SK-N-SH (cell line): Measurements from ENCODE around the gene PSMD1. TPM values are rescaled to one million over a fixed set of nuclear protein-coding genes. Genes with fewer than 3 reads are reported as not detected.
"Not testable (repeated sequence)": the region's sequence is repeated elsewhere in the genome, so short reads cannot be mapped to it uniquely, and the experiment has no call there.

Experiments used
- CTCF ChIA-PET: fragments of 300-600, 350-600 bp; formaldehyde crosslinking; extraction: SDS; loops from one replicate; lab custom pipeline; 2021; lab: Yijun Ruan, JAX
- POLR2A ChIA-PET: fragments of 350-600 bp; sonication (Branson Sonifier 250); formaldehyde crosslinking; extraction: SDS; loops from one replicate; lab custom pipeline; 2020; ENCODE audit warnings: antibody characterized with exemption, inconsistent platforms; lab: Yijun Ruan, JAX
- DNase-seq: peaks from one replicate; pipeline ENCODE4 v3.0.0; 2012
- H2AFZ ChIP-seq: fragments of 200-600 bp; sonication (generic); 2 replicates; pipeline ENCODE4 v1.8.1; 2016; ENCODE audit warnings: antibody characterized with exemption, mild to moderate bottlenecking, low read depth
- H3F3A ChIP-seq: fragments of 200-600 bp; sonication (generic); replicated peaks from 2 replicates; pipeline ENCODE3; 2016; ENCODE audit warnings: antibody characterized with exemption, mild to moderate bottlenecking; ENCODE audit not compliant: insufficient read depth
- H3K27ac ChIP-seq, 2 experiments: fragments of 200-500 bp in 1 of 2; fragments of 200-600 bp in 1 of 2; sonication (Bioruptor generic) in 1 of 2; sonication (generic), shearing (Covaris generic) in 1 of 2; 2 replicates each; pipeline versions ENCODE4 v1.5.1 to v1.6.1; 2014 to 2016; ENCODE audit warnings: low read depth in 2 of 2, inconsistent platforms in 1 of 2, low read length in 1 of 2, mild to moderate bottlenecking in 1 of 2, mixed read lengths in 1 of 2
- H3K27me3 ChIP-seq: fragments of 200-600 bp; sonication (generic), shearing (Covaris generic); 2 replicates; pipeline ENCODE4 v1.6.1; 2016; ENCODE audit warnings: mixed run types; ENCODE audit not compliant: insufficient read depth
- H3K36me3 ChIP-seq, 2 experiments: fragments of 200-500 bp in 1 of 2; fragments of 200-600 bp in 1 of 2; sonication (Bioruptor generic) in 1 of 2; sonication (generic) in 1 of 2; replicated peaks in 1 of 2; 2 replicates each; pipeline versions ENCODE3 to v1.5.1; 2014 to 2016; ENCODE audit warnings: low read length in 1 of 2, mild to moderate bottlenecking in 1 of 2; ENCODE audit not compliant: insufficient read depth in 2 of 2, control insufficient read depth in 1 of 2
- H3K4me1 ChIP-seq, 2 experiments: fragments of 200-500 bp in 1 of 2; fragments of 200-600 bp in 1 of 2; sonication (Bioruptor generic) in 1 of 2; sonication (generic), shearing (Covaris generic) in 1 of 2; 2 replicates each; pipeline versions ENCODE4 v1.5.1 to v1.6.1; 2014 to 2016; ENCODE audit warnings: low read depth in 1 of 2, low read length in 1 of 2, mixed run types in 1 of 2; ENCODE audit not compliant: insufficient read depth in 2 of 2, control insufficient read depth in 1 of 2
- H3K4me2 ChIP-seq: fragments of 200-600 bp; sonication (generic), shearing (Covaris generic); 2 replicates; pipeline ENCODE4 v1.6.1; 2017; ENCODE audit warnings: mixed run types
- H3K4me3 ChIP-seq, 2 experiments: fragments of 200-500 bp in 1 of 2; fragments of 200-600 bp in 1 of 2; sonication (Bioruptor generic) in 1 of 2; sonication (generic), shearing (Covaris generic) in 1 of 2; 2 replicates each; pipeline versions ENCODE4 v1.5.1 to v1.8.1; 2014 to 2016; ENCODE audit warnings: low read depth in 2 of 2, inconsistent platforms in 1 of 2, low read length in 1 of 2, mild to moderate bottlenecking in 1 of 2, mixed read lengths in 1 of 2, moderate library complexity in 1 of 2
- H3K79me2 ChIP-seq: fragments of 200-600 bp; sonication (generic); 2 replicates; pipeline ENCODE4 v1.8.1; 2017; ENCODE audit warnings: mild to moderate bottlenecking; ENCODE audit not compliant: insufficient read depth
- H3K9ac ChIP-seq: fragments of 200-600 bp; sonication (generic); 2 replicates; pipeline ENCODE4 v1.6.1; 2017; ENCODE audit warnings: mixed run types
- H3K9me2 ChIP-seq: fragments of 200-600 bp; sonication (generic); 2 replicates; pipeline ENCODE4 v1.6.1; 2017; ENCODE audit warnings: mixed run types
- H3K9me3 ChIP-seq: fragments of 200-600 bp; sonication (generic); 2 replicates; pipeline ENCODE4 v1.6.1; 2017; ENCODE audit warnings: mixed run types, mild to moderate bottlenecking, moderate library complexity
- H4K20me1 ChIP-seq: fragments of 200-600 bp; sonication (generic); 2 replicates; pipeline ENCODE4 v1.6.1; 2017; ENCODE audit warnings: mild to moderate bottlenecking, mixed run types; ENCODE audit not compliant: insufficient read depth
- CTCF ChIP-seq: fragments of 200-600 bp; sonication (generic); IDR thresholded peaks from 2 replicates; pipeline ENCODE4 v1.6.1; 2017; ENCODE audit warnings: antibody characterized with exemption, mild to moderate bottlenecking, moderate library complexity
- ELF1 ChIP-seq: IDR thresholded peaks from 2 replicates; pipeline ENCODE4 v1.4.0; 2012
- EZH2phosphoT487 ChIP-seq: fragments of 200-600 bp; sonication (generic); IDR thresholded peaks from 2 replicates; pipeline ENCODE4 v1.6.1; 2017; ENCODE audit warnings: low read depth, mixed run types, mild to moderate bottlenecking, antibody characterized with exemption, moderate library complexity, borderline replicate concordance
- JUND ChIP-seq: IDR thresholded peaks from 2 replicates; pipeline ENCODE4 v1.4.0; 2012
- RCOR1 ChIP-seq: fragments of 150-350 bp; IDR thresholded peaks from 2 replicates; pipeline ENCODE4 v1.6.1; 2017; ENCODE audit warnings: antibody characterized with exemption, low read length
- RFX5 ChIP-seq: IDR thresholded peaks from 2 replicates; pipeline ENCODE4 v1.6.1; 2012; ENCODE audit warnings: mild to moderate bottlenecking, improper control_type of control experiment, low read length
- TEAD4 ChIP-seq: IDR thresholded peaks from 2 replicates; pipeline ENCODE4 v1.4.0; 2012; ENCODE audit warnings: mild to moderate bottlenecking, borderline replicate concordance; ENCODE audit not compliant: insufficient read depth
- ZBTB33 ChIP-seq: IDR thresholded peaks from 2 replicates; pipeline ENCODE4 v1.4.0; 2012; ENCODE audit warnings: low read depth, borderline replicate concordance
- WGBS: methylation state at CpG from one replicate; pipeline ENCODE4 v1.1.6; 2017; ENCODE audit warnings: low lambda C conversion rate; 5-methylcytosine and 5-hydroxymethylcytosine counted together
- polyA plus RNA-seq, 3 experiments: library from polyadenylated mRNA; depleted of rRNA; stranded (reverse); fragments of >200 nt; gene quantifications; 2 replicates each; pipeline ENCODE4 v1.2.3, GENCODE V29; 2012

PSMD1 gene
- polyA plus RNA-seq, 1 of the 3 experiments (the other 2 are of a cell fraction) = 92.3 TPM

GRCh38 chr2:231139796-231140195 lies 83.1 kb downstream of the PSMD1 start (continued):
- TF ChIP-seq JUND (no peak), RFX5 (no peak), ELF1 (no peak)

DNA sequence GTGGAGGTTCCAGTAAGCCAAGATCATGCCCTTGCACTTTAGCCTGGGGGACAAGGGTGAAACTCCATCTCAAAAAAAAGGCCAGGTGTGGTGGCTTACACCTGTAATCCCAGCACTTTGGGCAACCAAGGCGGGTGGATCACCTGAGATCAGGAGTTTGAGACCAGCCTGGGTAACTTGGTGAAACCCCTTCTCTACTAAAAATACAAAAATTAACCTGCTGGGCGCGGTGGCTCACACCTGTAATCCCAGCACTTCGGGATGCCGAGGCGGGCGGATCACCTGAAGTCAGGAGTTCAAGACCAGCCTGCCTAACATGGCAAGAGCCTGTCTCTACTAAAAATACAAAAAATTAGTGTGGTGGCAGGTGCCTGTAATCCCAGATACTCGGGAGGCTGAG lies 84.1 kb downstream of the PSMD1 start:
- 97% methylated on average over 8 of the region's 8 CpGs for WGBS

GRCh38 chr2:231144896-231145295 lies 88.2 kb downstream of the PSMD1 start:
- Histone ChIP-seq H3K9me3 (no peaks in the 10 kb centered on the region), H3K27ac (no peak overlapping the region), H3K9me2 (no peaks in the 10 kb centered on the region), H3K79me2 (peaks cover 12% of the 10 kb centered on the region; the same call in 1 of the 2 replicates), H2AFZ (no peak overlapping the region), H3K4me3 (no peak overlapping the region), H3K4me2 (no peak overlapping the region), H3K36me3 (peaks cover 33 to 45% of the 10 kb centered on the region in 2 experiments), H3K27me3 (no peaks in the 10 kb centered on the region), H4K20me1 (no peaks in the 10 kb centered on the region), H3F3A (peaks cover 19% of the 10 kb centered on the region), H3K4me1 (no peaks in the 10 kb centered on the region; a peak in 1 of 4 replicates), H3K9ac (no peak overlapping the region)
- ChIA-PET POLR2A (no interaction called here), CTCF (interaction anchor here (1.2 to 1.9 kb wide), 3 partner anchors 10 to 48 kb away, joined by 3 to 4 read pairs (median 3); no protein-coding TSS in a partner anchor)
- DNase-seq = no peak
- TF ChIP-seq RCOR1 (no peak), EZH2phosphoT487 (no peak), ELF1 (no peak), CTCF (no peak), TEAD4 (no peak), ZBTB33 (no peak)
- over 99% methylated on average over 6 of the region's 6 CpGs for WGBS

More for the DNA sequence above, 84.1 kb downstream of the PSMD1 start:
- peaks cover 37% of the 10 kb centered on the region for H3K79me2 ChIP-seq
- H3K4me1 ChIP-seq, H3K27ac ChIP-seq, DNase-seq, H4K20me1 ChIP-seq, H2AFZ ChIP-seq, H3K4me3 ChIP-seq, H3F3A ChIP-seq, H3K9ac ChIP-seq, H3K9me3 ChIP-seq, H3K27me3 ChIP-seq, H3K9me2 ChIP-seq, H3K4me2 ChIP-seq: not testable (repeated sequence)
- ChIA-PET CTCF (interaction anchor here (1.2 to 1.7 kb wide), 3 partner anchors 16 to 52 kb away, joined by 3 to 4 read pairs (median 3); partner anchors contain the start of gene HTR2B), POLR2A (interaction anchor here (0.6 kb wide), 1 partner anchor 10 kb away, joined by 4 read pairs; no protein-coding TSS in a partner anchor)
- H3K36me3 ChIP-seq = peaks cover 4 to 23% of the 10 kb centered on the region in 2 experiments
